Ureter (tissue), 1 donor: ENCODE results near the gene STAB1. TPM values are rescaled to one million over a fixed set of nuclear protein-coding genes. Genes with fewer than 3 reads are reported as not detected.

Experiments
- DNase-seq: peaks from one replicate; pipeline ENCODE4 v3.0.0-alpha.2; 2020; ENCODE audit warnings: low spot score
- total RNA-seq: library from RNA; stranded (reverse); gene quantifications from one replicate; pipeline ENCODE4 v1.2.4, GENCODE V29; 2023
- donor health status: DM: yes; HTN: yes; CAD: no.

Gene STAB1
- total RNA-seq, 1 donor from 2014 or later, result 191 TPM

DNA sequence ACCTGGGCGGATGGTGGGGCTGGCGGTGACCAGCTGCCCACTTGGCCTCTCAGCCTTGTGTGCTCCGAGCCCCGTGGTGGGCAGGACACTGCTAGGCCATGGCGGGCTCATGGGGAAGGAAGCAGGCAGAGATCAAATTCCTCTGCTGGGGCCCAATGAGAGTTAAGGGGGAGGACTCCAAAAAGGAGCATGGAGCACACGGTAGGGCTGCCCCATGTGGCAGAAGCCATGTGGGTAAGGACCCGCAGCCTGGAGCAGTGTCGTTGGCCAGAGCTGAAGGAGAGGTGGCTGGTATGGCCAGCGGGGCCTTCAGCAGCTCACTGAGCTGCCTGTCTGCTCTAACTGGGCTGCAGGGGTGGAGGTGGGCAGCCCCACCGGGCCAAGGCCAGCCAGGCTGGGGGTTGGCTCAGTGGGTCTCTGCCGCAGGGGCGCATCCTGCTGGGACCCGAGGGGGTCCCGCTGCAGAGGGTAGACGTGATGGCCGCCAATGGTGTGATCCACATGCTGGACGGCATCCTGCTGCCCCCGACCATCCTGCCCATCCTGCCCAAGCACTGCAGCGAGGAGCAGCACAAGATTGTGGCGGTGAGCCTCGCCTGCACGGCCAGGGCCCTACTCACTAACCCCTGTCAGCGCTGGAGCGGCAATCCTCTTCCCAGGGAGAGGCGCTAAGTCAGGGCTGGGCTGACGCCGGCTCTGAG lies 11.3 kb downstream of the STAB1 start:
- DNase-seq, result no peak

DNA sequence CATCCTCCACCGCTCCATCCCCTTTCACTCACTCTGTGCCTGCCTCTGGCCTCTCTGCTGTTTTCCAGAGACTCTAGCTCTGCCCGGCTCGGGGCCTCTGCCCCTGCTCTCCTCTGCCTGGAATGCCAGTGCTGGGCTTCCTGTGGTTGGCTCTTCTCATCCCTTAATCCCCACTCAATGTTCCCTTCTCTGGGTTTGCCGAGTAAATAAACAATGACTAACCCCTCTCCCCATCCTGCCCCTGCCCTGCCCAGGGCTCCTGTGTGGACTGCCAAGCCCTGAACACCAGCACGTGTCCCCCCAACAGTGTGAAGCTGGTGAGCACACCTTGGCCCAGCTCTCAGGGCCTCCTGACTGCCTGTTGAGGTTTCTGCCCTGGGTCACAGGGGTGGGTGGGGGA lies 12.2 kb downstream of the STAB1 start:
- no peak for DNase-seq

DNA sequence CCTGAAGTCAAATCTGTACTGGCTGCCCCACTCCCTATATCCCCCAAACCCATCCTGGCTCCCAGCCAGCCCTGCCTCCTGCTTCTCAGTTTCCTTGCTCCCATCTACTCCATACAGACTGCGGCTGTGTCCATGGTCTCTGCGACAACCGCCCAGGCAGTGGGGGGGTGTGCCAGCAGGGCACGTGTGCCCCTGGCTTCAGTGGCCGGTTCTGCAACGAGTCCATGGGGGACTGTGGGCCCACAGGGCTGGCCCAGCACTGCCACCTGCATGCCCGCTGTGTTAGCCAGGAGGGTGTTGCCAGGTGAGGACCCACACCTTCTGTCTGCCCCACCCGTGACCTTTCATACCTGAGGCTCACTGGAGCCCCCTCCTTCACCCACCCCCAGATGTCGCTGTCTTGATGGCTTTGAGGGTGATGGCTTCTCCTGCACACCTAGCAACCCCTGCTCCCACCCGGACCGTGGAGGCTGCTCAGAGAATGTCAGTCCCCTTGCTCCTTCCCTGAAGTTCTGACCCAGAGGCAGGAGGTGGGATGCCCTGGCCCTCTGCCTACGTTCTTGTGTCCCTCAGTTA lies 14.7 kb downstream of the STAB1 start:
- DNase-seq, result no peak

DNA sequence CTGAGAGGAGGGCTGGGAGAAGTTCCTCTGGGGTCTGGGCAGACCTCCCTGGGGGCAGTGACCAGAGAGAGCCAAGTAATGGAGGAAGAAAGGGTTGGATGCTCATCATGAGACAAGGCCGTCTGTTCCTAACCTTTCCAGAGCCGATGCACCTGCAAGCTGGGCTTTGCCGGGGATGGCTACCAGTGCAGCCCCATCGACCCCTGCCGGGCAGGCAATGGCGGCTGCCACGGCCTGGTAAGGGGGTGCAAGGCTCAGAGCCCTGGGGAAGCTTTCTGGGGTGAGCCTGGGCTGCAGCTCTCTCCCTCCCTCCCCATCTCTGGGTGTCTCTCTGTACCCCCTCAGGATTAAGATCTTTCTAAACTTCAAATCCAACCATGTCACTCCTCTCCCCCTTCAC lies 16.4 kb downstream of the STAB1 start:
- no peak for DNase-seq

DNA sequence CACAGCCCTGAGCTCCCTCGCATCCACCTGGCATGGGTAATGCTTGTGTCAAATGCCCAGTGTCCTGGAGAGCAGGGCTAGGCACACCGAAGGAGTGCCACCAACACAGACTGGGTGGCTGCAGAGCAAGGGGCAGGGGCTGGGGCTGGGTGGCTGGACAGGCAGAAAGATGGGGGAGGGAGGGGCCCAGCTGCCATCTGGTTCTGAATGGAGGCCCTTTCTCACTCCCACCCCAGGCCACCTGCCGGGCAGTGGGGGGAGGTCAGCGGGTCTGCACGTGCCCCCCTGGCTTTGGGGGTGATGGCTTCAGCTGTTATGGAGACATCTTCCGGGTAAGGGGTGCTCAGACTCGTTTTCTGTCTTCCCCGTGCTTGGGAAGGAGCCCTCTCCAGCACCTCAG lies 17.0 kb downstream of the STAB1 start:
- no peak for DNase-seq

DNA sequence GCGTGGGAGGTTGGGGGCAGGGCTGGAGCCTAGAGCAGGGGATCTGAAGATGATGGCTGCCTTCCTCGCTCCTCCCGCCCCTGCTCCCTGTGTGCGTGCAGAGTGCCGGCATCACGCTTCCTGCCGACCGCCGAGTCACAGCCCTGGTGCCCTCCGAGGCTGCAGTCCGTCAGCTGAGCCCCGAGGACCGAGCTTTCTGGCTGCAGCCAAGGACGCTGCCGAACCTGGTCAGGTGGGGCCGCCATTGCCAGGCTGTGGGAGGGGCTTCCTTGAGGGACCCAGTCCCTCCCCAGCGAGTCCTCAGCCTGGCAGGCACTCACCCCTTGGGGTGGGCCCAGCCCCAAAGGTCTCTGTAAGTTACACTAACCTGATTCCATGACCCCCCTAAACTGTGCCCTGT lies 17.6 kb downstream of the STAB1 start:
- DNase-seq, result no peak

DNA sequence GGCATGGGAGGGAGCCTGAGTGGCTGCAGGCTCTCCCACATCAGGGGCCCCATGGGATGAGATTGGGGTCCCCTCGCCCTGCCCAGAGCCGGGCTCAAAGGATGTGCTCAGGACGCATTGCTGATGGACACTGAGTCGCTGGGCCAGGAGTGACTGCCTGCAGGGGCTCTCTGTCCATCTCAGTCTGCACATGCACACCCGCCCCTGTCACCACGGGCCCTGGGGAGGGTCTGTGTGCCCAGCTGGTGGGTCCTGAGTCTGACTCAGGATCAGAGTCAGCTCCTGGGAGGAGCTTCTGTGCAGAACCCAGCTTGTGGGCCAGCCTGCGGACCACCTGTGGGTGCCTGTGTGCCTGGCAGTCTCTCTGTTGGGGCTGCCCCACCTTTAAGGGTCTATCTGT lies 18.1 kb downstream of the STAB1 start:
- DNase-seq, result no peak

DNA sequence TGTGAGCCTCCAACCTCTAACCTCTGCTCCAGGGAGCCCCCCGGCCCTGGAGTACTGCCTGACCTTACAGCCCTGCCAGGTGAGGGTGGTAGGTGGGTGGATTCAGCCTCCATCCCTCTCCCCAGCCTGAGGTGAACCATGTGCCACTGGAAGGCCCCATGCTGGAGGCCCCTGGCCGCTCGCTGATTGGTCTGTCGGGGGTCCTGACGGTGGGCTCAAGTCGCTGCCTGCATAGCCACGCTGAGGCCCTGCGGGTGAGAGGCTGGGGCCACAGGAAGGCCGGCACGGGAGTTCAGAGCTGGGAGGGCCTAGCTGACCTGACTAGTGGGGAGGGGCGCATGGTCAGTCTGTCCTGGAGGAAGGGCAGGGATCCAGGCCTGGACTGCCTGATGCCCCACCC lies 19.4 kb downstream of the STAB1 start:
- DNase-seq, result no peak

DNA sequence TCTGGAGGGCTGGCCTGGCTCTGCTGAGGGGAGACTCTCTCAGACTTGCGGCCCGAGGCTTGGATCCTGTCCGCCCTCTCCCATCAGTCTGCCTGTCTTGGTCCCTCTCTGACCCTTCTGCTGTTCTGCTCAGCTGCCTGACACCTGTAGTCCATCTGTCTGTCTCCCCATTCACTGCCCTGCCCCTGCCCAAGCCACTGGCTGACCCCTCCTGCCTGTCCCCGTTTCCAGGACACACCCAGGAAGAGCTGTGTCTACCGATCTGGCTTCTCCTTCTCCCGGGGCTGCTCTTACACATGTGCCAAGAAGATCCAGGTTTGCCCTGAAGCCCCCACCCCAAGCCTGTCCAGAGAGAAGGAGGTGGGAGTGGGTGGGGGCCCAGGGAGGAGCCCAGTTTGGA lies 20.1 kb downstream of the STAB1 start:
- no peak for DNase-seq

DNA sequence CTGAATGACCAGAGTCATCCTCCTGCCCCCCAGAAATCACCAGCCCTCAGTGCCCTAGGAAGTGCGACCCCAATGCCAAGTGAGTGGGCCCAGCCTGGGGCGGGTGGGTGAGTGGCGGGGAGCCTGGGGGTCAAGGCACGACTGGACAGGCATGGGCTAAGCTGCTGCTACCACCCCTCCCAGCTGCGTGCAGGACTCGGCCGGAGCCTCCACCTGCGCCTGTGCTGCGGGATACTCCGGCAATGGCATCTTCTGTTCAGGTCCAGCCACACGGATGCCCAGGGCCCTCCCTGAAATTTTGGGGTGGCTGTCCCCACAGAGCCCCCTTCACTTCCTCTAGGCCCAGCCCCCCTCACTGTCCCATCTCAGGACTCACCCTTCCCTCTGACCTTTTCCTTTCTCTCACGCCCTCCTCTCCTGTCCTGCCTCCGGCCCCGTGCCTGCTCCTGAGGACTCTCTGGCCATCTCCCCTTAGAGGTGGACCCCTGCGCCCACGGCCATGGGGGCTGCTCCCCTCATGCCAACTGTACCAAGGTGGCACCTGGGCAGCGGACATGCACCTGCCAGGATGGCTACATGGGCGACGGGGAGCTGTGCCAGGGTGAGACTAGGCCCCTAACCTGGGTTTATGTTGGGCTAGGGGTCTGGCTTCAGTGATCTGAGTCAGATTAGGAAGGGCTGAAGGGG lies 21.5 kb downstream of the STAB1 start:
- no peak for DNase-seq

DNA sequence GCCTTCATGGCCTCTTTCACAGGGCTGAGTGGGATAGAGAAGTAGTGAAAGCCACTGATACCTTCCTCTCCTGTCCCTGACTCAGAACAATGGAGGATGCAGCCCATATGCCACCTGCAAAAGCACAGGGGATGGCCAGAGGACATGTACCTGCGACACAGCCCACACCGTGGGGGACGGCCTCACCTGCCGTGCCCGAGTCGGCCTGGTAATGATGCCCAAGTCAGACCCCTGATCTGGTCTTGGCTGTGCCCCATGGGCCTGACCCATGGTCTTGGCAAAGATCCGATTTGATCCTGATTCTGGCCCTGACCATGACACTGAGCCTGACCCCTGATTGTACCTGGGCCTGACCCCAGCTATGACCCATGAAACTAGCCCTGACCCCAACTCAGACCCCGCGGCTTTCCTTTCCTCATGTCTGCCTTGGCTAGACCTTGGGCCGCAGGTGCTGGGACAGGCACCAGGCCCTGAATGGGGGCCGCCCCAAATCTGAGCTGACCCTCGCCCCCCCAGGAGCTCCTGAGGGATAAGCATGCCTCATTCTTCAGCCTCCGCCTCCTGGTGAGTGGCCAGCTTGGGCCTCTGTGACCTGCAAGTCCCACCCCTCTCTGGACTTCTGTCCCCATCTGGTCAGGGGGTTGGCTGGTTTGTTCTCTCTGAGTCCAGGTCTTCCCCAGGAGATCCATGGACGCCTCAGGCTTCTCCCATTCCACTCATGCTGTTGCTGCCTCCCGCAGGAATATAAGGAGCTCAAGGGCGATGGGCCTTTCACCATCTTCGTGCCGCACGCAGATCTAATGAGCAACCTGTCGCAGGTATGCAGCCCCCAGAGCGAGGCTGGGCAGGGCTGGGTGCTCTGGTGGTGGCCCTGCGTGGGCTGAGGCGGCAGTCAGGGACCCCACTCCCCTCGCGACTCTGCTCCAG lies 22.9 kb downstream of the STAB1 start:
- DNase-seq, result no peak

DNA sequence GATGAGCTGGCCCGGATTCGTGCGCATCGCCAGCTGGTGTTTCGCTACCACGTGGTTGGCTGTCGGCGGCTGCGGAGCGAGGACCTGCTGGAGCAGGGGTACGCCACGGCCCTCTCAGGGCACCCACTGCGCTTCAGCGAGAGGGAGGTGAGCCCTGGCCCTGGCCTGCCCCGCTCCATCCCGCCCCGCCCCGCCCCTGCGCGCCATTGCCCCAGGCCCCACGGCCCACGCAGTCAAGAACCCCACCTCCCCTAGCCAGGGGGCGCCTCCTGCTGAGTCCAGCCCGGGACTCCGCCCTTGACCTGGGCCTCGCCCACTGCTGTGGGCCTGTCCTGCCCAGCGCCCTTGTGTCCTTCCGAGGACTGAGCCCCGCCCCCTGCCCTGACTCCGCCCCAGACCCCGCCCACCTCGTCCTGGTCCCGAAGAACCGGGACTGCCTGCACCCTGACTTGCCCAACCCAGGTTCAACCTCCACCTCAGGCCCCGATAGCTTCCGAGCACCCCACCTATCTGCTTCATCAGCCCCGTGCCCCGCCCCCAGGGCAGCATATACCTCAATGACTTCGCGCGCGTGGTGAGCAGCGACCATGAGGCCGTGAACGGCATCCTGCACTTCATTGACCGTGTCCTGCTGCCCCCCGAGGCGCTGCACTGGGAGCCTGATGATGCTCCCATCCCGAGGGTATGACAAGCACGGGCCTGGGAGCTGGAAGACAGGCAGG lies 23.7 kb downstream of the STAB1 start:
- DNase-seq, result no peak

DNA sequence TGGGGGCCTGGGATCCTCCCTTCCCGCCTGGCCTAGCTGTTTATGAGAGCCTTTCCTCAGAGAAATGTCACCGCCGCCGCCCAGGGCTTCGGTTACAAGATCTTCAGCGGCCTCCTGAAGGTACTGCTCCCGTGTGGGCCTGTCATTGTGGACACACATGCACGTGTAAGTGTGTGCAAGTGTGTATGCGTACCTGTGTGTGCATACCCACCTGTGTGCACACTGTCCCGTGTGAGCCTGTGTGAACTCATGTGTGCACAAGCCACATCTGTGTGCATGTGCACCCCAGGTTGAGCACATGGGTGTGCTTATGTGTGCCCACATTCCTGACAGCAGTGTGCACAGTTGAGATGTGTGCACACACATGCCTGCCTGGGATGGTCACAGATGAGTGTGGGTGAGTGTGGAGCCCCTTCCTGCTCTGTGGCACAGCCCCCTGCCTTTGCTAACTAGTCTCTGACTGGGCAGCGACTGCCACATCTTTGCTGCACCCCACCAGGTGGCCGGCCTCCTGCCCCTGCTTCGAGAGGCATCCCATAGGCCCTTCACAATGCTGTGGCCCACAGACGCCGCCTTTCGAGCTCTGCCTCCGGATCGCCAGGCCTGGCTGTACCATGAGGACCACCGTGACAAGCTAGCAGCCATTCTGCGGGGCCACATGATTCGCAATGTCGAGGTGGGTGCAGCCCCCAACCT lies 24.5 kb downstream of the STAB1 start:
- DNase-seq, result no peak

DNA sequence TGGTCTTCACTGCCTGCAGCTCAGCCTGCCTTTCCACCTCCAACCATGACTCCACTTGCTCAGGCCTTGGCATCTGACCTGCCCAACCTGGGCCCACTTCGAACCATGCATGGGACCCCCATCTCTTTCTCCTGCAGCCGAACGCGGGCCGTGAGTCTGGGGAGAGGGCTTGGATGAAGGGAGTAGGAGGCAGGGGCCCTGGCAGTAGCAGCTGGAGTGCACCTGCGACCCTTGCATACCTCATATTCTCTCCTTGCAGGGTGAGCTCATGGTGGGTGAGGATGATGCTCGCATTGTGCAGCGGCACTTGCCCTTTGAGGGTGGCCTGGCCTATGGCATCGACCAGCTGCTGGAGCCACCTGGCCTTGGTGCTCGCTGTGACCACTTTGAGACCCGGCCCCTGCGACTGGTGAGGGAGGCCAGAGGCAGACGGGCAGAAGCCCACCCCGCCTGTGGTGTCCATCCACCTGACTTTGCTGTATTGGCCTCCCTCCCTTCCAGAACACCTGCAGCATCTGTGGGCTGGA lies 25.1 kb downstream of the STAB1 start:
- DNase-seq, result no peak

DNA sequence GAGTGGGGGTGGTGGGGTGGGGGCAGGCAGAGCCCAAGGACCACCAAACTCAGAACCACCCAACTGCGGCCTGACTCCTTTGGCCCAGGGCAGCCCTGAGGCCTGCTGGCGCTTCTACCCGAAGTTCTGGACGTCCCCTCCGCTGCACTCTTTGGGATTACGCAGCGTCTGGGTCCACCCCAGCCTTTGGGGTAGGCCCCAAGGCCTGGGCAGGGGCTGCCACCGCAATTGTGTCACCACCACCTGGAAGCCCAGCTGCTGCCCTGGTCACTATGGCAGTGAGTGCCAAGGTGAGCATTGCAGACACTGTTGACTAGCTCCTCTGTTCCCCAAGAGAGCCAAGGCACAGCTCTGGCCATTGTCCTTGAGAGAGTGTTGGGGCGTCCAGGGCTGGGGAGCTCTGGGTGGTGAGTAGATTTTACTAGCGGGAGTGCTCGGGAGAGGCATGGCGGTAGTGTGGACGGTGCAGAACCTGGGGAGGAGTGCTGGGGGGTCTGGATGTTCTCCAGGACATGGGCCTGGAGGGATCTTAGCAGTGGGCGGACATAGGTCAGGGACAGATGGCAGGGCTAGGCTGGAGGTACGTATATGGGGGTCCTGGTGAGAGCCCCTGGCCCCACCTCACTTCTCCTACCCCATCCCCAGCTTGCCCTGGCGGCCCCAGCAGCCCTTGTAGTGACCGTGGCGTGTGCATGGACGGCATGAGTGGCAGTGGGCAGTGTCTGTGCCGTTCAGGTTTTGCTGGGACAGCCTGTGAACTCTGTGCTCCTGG lies 25.8 kb downstream of the STAB1 start:
- no peak for DNase-seq

DNA sequence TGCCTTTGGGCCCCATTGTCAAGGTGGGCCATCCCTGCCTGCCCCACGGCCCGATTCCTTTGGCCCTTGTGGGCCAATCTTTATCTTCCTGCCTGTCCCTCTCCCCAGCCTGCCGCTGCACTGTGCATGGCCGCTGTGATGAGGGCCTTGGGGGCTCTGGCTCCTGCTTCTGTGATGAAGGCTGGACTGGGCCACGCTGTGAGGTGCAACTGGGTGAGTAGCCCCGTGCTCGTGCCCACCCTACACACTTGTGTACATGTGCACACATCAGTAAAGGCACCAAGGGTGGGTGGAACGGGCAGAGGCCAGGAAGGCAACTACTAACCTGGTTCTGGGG lies 26.3 kb downstream of the STAB1 start:
- no peak for DNase-seq

DNA sequence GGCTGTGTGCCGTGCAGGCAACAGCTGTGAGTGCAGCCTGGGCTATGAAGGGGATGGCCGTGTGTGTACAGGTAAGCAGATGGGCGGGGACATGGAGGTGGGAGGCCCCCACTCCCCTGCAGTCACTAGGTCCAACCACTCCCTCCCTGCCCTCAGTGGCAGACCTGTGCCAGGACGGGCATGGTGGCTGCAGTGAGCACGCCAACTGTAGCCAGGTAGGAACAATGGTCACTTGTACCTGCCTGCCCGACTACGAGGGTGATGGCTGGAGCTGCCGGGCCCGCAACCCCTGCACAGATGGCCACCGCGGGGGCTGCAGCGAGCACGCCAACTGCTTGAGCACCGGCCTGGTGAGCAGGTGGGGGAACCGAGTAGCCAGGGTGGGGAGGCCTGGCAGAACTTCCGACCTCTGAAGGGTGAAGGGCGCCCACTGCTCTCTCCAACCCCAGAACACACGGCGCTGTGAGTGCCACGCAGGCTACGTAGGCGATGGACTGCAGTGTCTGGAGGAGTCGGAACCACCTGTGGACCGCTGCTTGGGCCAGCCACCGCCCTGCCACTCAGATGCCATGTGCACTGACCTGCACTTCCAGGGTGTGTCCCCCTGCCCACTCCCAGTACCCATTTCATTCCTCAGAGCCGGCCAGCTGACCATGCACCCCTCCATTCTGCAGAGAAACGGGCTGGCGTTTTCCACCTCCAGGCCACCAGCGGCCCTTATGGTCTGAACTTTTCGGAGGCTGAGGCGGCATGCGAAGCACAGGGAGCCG lies 26.9 kb downstream of the STAB1 start:
- DNase-seq, result no peak

DNA sequence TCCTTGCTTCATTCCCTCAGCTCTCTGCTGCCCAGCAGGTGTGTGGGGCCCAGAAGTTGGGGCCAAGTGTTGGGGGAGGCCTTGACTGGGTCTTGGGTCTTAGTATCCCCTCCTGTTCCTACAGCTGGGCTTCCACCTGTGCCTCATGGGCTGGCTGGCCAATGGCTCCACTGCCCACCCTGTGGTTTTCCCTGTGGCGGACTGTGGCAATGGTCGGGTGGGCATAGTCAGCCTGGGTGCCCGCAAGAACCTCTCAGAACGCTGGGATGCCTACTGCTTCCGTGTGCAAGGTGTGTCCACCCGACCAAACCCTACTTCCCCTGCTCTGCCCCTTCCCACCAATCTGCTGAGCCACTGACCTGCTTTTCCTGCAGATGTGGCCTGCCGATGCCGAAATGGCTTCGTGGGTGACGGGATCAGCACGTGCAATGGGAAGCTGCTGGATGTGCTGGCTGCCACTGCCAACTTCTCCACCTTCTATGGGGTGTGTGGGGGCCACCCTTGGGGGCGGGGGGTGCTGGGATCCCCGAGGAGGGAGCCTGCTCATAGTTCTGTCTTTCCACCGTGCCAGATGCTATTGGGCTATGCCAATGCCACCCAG lies 27.6 kb downstream of the STAB1 start:
- DNase-seq, result no peak
